IPS-18a (cell line): Measurements from ENCODE around the gene WDFY3.

Experiments
- H3K27ac ChIP-seq: one replicate; pipeline ENCODE4 v1.5.1; 2013; ENCODE audit warnings: low read length
- H3K27me3 ChIP-seq: one replicate; pipeline ENCODE4 v1.6.1; 2013; ENCODE audit warnings: mild to moderate bottlenecking, low read length; ENCODE audit not compliant: control insufficient read depth, insufficient read depth
- H3K36me3 ChIP-seq: one replicate; pipeline ENCODE4 v1.6.1; 2013; ENCODE audit warnings: low read depth, low read length; ENCODE audit not compliant: control insufficient read depth
- H3K4me1 ChIP-seq: one replicate; pipeline ENCODE4 v1.6.1; 2013; ENCODE audit warnings: low read depth, low read length; ENCODE audit not compliant: control insufficient read depth
- H3K4me3 ChIP-seq: one replicate; pipeline ENCODE4 v1.5.1; 2013; ENCODE audit warnings: low read length
- H3K9ac ChIP-seq: one replicate; pipeline ENCODE4 v1.6.1; 2013; ENCODE audit warnings: mild to moderate bottlenecking, low read length, moderate library complexity
- H3K9me3 ChIP-seq: one replicate; pipeline ENCODE4 v1.6.1; 2013; ENCODE audit warnings: low read depth, low read length; ENCODE audit not compliant: control insufficient read depth

WDFY3 gene

DNA sequence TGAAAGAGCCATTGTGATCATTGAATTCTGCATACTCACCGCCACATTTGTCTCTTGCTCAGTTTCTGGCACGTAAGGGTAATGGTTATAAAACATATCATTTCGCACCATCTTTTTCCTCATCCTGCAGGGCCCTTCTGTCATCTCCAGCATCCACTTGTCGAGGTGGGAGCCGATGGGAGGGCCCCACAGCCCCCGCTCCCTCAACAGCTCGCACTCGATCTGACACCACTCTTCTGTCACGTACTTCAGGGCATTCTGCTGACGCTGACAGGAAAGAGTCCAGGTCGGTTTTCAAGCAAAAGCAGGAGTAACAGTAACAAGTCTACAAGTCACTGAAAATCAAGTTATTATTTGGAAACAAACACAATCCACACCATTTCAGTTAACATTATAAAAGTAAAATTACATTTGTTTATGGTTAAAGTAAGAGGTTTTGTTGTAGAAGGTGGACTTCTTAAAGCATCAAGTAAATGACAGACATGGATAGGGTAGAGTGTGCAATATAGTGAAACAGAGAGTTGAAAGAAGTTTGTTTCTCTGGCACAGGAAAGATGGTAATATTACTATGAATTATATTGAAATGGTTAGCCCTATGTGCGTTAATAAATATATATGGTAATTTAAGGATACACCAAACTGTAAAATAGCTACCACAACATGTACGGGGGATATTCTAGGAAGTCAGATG is 233.0 kb downstream of the WDFY3 start:
- H3K9ac ChIP-seq = no peak overlapping the region
- H3K9me3 ChIP-seq = no peaks in the 10 kb centered on the region
- H3K4me3 ChIP-seq = no peak overlapping the region
- H3K4me1 ChIP-seq = no peaks in the 10 kb centered on the region
- H3K27me3 ChIP-seq = no peaks in the 10 kb centered on the region
- H3K27ac ChIP-seq = no peak overlapping the region
- peaks cover 66% of the 10 kb centered on the region for H3K36me3 ChIP-seq

- Histone ChIP-seq H3K4me1 (no peaks in the 10 kb centered on the region), H3K9me3 (no peaks in the 10 kb centered on the region), H3K27ac (no peak overlapping the region), H3K27me3 (no peaks in the 10 kb centered on the region), H3K9ac (no peak overlapping the region), H3K36me3 (peaks cover 40% of the 10 kb centered on the region), H3K4me3 (no peak overlapping the region)
These were observed 236.1 kb downstream of the WDFY3 start for GRCh38 chr4:84730375-84730774.

GRCh38 chr4:84727491-84727890 is 239.0 kb downstream of the WDFY3 start:
- no peak overlapping the region for H3K9ac ChIP-seq
- no peaks in the 10 kb centered on the region for H3K9me3 ChIP-seq
- no peaks in the 10 kb centered on the region for H3K27me3 ChIP-seq
- H3K4me1 ChIP-seq = no peaks in the 10 kb centered on the region
- no peak overlapping the region for H3K4me3 ChIP-seq
- H3K36me3 ChIP-seq = peaks cover 28% of the 10 kb centered on the region
- H3K27ac ChIP-seq = no peak overlapping the region

GRCh38 chr4:84726356-84726755 is 240.1 kb downstream of the WDFY3 start:
- Histone ChIP-seq H3K9me3 (no peaks in the 10 kb centered on the region), H3K4me3 (no peak overlapping the region), H3K4me1 (no peaks in the 10 kb centered on the region), H3K36me3 (peaks cover 28% of the 10 kb centered on the region), H3K9ac (no peak overlapping the region), H3K27ac (no peak overlapping the region), H3K27me3 (no peaks in the 10 kb centered on the region)

GRCh38 chr4:84722720-84723119 is 243.8 kb downstream of the WDFY3 start:
- Histone ChIP-seq H3K9me3 (no peaks in the 10 kb centered on the region), H3K27ac (no peak overlapping the region), H3K4me3 (no peak overlapping the region), H3K9ac (no peak overlapping the region), H3K27me3 (no peaks in the 10 kb centered on the region), H3K36me3 (peaks cover 34% of the 10 kb centered on the region), H3K4me1 (no peaks in the 10 kb centered on the region)

- no peaks in the 10 kb centered on the region for H3K4me1 ChIP-seq
- H3K9me3 ChIP-seq = no peaks in the 10 kb centered on the region
- no peak overlapping the region for H3K9ac ChIP-seq
These were observed 247.4 kb downstream of the WDFY3 start for GRCh38 chr4:84719115-84719514.

DNA sequence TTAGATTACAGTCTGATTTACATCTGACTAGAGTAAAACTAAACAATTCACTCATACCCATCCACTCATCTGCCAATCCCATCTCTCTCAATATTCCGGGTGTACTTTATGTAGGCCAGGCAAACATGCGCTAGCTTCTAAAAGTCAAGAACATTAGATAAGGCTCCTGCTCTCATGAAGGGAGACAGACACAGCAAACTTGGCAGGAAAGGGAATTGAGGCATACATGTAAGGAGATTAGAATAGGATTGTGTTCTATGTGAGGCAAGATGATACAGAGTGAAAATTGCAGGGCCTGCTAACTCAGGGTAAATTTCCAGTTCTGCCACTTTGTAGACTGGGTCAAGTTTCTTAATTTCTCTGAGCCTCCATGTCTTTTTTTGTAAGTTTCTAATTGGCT is 247.8 kb downstream of the WDFY3 start:
- Histone ChIP-seq H3K36me3 (peaks cover 34% of the 10 kb centered on the region), H3K4me3 (no peak overlapping the region), H3K4me1 (no peaks in the 10 kb centered on the region), H3K9ac (no peak overlapping the region), H3K9me3 (no peaks in the 10 kb centered on the region), H3K27ac (no peak overlapping the region), H3K27me3 (no peaks in the 10 kb centered on the region)

More at GRCh38 chr4:84719115-84719514, 247.4 kb downstream of the WDFY3 start:
- Histone ChIP-seq H3K36me3 (peaks cover 36% of the 10 kb centered on the region), H3K27me3 (no peaks in the 10 kb centered on the region), H3K4me3 (no peak overlapping the region), H3K27ac (no peak overlapping the region)

DNA sequence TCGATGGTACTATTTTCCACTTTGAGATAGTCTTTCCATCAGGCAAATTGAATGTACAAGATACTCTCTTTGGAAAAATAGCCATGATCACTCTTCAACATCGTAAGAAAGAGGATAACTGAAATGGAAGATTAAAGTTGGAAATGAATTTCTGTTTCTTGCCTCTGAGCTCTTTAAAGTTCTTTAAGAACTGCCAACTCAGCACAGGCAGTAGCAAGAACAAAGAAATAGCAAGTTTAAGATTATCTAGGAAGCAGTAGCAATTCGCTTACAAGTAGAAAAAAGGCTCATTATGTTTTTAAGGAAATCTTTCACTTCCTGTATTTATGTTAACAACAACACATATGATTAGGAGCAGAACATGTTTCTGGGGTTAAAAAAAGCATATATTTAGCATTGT is 255.9 kb downstream of the WDFY3 start:
- Histone ChIP-seq H3K4me3 (no peak overlapping the region), H3K36me3 (peaks cover 49% of the 10 kb centered on the region), H3K4me1 (no peaks in the 10 kb centered on the region), H3K9me3 (no peaks in the 10 kb centered on the region), H3K9ac (no peak overlapping the region), H3K27me3 (no peaks in the 10 kb centered on the region), H3K27ac (no peak overlapping the region)

- Histone ChIP-seq H3K4me1 (no peaks in the 10 kb centered on the region), H3K36me3 (peaks cover 64% of the 10 kb centered on the region), H3K9ac (no peak overlapping the region), H3K27ac (no peak overlapping the region), H3K4me3 (no peak overlapping the region), H3K27me3 (no peaks in the 10 kb centered on the region), H3K9me3 (no peaks in the 10 kb centered on the region)
These were observed 257.9 kb downstream of the WDFY3 start for GRCh38 chr4:84708406-84709135.

GRCh38 chr4:84706286-84706685 is 260.2 kb downstream of the WDFY3 start:
- no peaks in the 10 kb centered on the region for H3K4me1 ChIP-seq
- no peak overlapping the region for H3K27ac ChIP-seq
- H3K4me3 ChIP-seq = no peak overlapping the region
- H3K9ac ChIP-seq = no peak overlapping the region
- H3K27me3 ChIP-seq = no peaks in the 10 kb centered on the region
- H3K9me3 ChIP-seq = no peaks in the 10 kb centered on the region
- peaks cover 70% of the 10 kb centered on the region for H3K36me3 ChIP-seq

DNA sequence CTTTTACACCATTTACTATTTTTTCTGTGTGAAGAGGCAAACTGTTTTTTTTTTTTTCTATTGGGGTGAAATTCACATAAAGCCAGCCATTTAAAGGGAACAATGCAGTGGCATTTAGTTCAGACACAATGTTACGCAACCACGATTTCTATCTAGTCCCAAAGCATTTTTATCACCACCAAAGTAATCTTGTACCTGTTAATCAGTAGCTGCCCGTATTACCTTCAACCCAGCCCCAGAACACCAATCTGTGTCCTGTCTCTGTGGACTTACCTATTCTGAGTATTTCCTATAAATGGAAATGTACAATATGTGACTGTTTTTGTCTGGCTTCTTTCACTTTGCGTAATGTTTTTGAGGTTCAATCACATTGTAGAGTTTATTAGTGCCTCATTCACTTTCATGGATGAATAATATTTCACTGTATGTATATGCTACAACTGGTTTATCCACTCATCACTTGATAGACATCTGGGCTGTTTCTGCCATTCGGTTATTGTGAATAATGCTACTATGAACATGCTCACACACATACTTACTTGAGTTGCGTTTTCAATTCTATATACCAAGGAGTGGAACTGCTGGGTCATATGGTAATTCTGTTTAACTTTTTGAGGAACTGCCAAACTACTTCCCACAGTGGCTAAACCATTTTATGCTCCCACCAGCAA is 267.4 kb downstream of the WDFY3 start:
- Histone ChIP-seq H3K9me3 (no peaks in the 10 kb centered on the region), H3K27ac (no peak overlapping the region), H3K27me3 (no peaks in the 10 kb centered on the region), H3K4me1 (no peaks in the 10 kb centered on the region), H3K4me3 (no peak overlapping the region), H3K36me3 (peaks cover 74% of the 10 kb centered on the region), H3K9ac (no peak overlapping the region)
